ENCODE results near the gene ZFP1. TPM values are rescaled to one million over a fixed set of nuclear protein-coding genes. Genes with fewer than 3 reads are reported as not detected.

ZFP1 gene
- total RNA-seq, 1 experiment from 2014 or later = 15.3 TPM

- Histone ChIP-seq H3K79me1 (ENCODE audit: insufficient read depth, low read depth, low read length, poor library complexity, severe bottlenecking) (no peaks in the 10 kb centered on the region), H2AK5ac (ENCODE audit: insufficient read length, low read length) (no peak overlapping the region), H3K4me2 (ENCODE audit: insufficient read depth, insufficient read length, low read length) (no peak overlapping the region), H3K56ac (ENCODE audit: insufficient read length, low read depth, low read length) (no peak overlapping the region), H3K9me3 (ENCODE audit: control insufficient read depth, low read depth, low read length) (no peaks in the 10 kb centered on the region), H3K4me1 (ENCODE audit: insufficient read depth, low read length) (no peaks in the 10 kb centered on the region; the same call in 1 of the 2 replicates), H4K5ac (ENCODE audit: insufficient read length, low read depth, low read length) (no peak overlapping the region), H2BK12ac (ENCODE audit: insufficient read length, low read depth, low read length) (no peak overlapping the region), H3K14ac (ENCODE audit: insufficient read depth, low read length) (no peak overlapping the region), H4K8ac (replicated peaks; ENCODE audit: insufficient read length, low read depth, low read length) (no peak overlapping the region), H3K27ac (ENCODE audit: insufficient read length, low read depth, low read length) (no peak overlapping the region), H3K27me3 (ENCODE audit: insufficient read depth, low read length) (no peaks in the 10 kb centered on the region), H4K20me1 (ENCODE audit: control insufficient read depth, insufficient read depth, insufficient read length) (no peaks in the 10 kb centered on the region), H3K79me2 (ENCODE audit: insufficient read depth, low read length) (no peaks in the 10 kb centered on the region), H3K23ac (ENCODE audit: insufficient read length, low read depth, low read length) (no peak overlapping the region), H2BK120ac (ENCODE audit: low read depth, low read length, poor library complexity, severe bottlenecking) (no peak overlapping the region), H2BK15ac (ENCODE audit: low read depth, low read length) (no peak overlapping the region), H4K91ac (ENCODE audit: insufficient read length, low read depth, low read length) (no peak overlapping the region), H2AFZ (ENCODE audit: low read length) (no peak overlapping the region), H3K23me2 (ENCODE audit: insufficient read length, low read depth, low read length, poor library complexity, severe bottlenecking) (no peaks in the 10 kb centered on the region), H2BK20ac (ENCODE audit: low read depth, low read length, poor library complexity, severe bottlenecking) (no peak overlapping the region), H2BK5ac (ENCODE audit: insufficient read length, low read length) (no peak overlapping the region), H3K9ac (ENCODE audit: extremely low read depth, insufficient read length, low read length) (no peak overlapping the region), H3K4ac (ENCODE audit: low read depth, low read length) (no peak overlapping the region), H3T11ph (ENCODE audit: low read length) (no peak overlapping the region), H3K18ac (ENCODE audit: insufficient read length, low read depth, low read length) (no peak overlapping the region)
- no peak for DNase-seq
- 0 out of 7 replicates have a peak, but pooled peaks cover 0 to 1% (median 0%) of the 10 kb centered on the region in 3 experiments for H3K36me3 Mint-ChIP-seq (ENCODE audit: insufficient read depth in 1 of 3, low read depth in 3 of 3)
- peaks cover 0 to 4% of the 10 kb centered on the region in 2 experiments; a peak in 2 of 5 replicates for H3K9me3 Mint-ChIP-seq
- H3K4me1 Mint-ChIP-seq = peaks cover 6 to 8% of the 10 kb centered on the region in 2 experiments
- H3K4me3 Mint-ChIP-seq = no peak overlapping the region
- H3K27me3 Mint-ChIP-seq (ENCODE audit: low read depth) = no peaks in the 10 kb centered on the region
- H3K27ac Mint-ChIP-seq = no peak overlapping the region; a peak in 1 of 7 replicates
- WGBS (ENCODE audit: extremely low coverage, insufficient read length, low lambda C conversion rate) = no CpG with 5 or more reads among the region's 8 CpGs
- no peak for TF ChIP-seq CTCF (conservative IDR thresholded peaks at IDR 0.05)
These were observed 10.1 kb upstream of the ZFP1 start for GRCh38 chr16:75138233-75138632.
